ENCODE data around the gene CXXC5. TPM values are rescaled to one million over a fixed set of nuclear protein-coding genes. Genes with fewer than 3 reads are reported as not detected.

Gene CXXC5
- total and polyA plus RNA-seq, 9 of the 15 experiments (the other 6 are each of a cell fraction or from before 2014, with no cell fraction given), result 1.9 to 123 (median 45.8) TPM

- no peak for TF ChIP-seq PREB (CRISPR knock-in tag; IDR thresholded peaks at IDR 0.05)
- TF ChIP-seq MAZ (CRISPR knock-in tag; conservative IDR thresholded peaks at IDR 0.05 in 1 of 2, IDR thresholded peaks at IDR 0.05 in 1 of 2), result peak; percentile 18 to 73; a peak in 3 of 4 replicates
- TF ChIP-seq KAT7 (CRISPR knock-in tag; IDR thresholded peaks at IDR 0.05; ENCODE audit: borderline replicate concordance), result peak; percentile 78; the same call in 1 of the 2 replicates
- no peak for TF ChIP-seq GTF2E2 (tag; IDR thresholded peaks at IDR 0.05)
- TF ChIP-seq THAP12 (CRISPR knock-in tag; IDR thresholded peaks at IDR 0.05), result peak; percentile 55; the same call in 1 of the 2 replicates
- 0 out of 2 replicates have a peak, but pooled peaks have one; percentile 55 for TF ChIP-seq LCOR (CRISPR knock-in tag; IDR thresholded peaks at IDR 0.05)
- TF ChIP-seq, protein P1, sequence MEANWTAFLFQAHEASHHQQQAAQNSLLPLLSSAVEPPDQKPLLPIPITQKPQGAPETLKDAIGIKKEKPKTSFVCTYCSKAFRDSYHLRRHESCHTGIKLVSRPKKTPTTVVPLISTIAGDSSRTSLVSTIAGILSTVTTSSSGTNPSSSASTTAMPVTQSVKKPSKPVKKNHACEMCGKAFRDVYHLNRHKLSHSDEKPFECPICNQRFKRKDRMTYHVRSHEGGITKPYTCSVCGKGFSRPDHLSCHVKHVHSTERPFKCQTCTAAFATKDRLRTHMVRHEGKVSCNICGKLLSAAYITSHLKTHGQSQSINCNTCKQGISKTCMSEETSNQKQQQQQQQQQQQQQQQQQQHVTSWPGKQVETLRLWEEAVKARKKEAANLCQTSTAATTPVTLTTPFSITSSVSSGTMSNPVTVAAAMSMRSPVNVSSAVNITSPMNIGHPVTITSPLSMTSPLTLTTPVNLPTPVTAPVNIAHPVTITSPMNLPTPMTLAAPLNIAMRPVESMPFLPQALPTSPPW (CRISPR knock-in tag; IDR thresholded peaks at IDR 0.05), result peak; percentile 8; the same call in 1 of the 2 replicates
- no peak for TF ChIP-seq CREB3 (tag; conservative IDR thresholded peaks at IDR 0.05; ENCODE audit: low read depth)
- TF ChIP-seq, protein P2, sequence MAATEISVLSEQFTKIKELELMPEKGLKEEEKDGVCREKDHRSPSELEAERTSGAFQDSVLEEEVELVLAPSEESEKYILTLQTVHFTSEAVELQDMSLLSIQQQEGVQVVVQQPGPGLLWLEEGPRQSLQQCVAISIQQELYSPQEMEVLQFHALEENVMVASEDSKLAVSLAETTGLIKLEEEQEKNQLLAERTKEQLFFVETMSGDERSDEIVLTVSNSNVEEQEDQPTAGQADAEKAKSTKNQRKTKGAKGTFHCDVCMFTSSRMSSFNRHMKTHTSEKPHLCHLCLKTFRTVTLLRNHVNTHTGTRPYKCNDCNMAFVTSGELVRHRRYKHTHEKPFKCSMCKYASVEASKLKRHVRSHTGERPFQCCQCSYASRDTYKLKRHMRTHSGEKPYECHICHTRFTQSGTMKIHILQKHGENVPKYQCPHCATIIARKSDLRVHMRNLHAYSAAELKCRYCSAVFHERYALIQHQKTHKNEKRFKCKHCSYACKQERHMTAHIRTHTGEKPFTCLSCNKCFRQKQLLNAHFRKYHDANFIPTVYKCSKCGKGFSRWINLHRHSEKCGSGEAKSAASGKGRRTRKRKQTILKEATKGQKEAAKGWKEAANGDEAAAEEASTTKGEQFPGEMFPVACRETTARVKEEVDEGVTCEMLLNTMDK (IDR thresholded peaks at IDR 0.05; ENCODE audit: borderline replicate concordance, insufficient read depth, low read depth, low read length, poor library complexity, severe bottlenecking), result peak; percentile 2
- TF ChIP-seq CXXC5 (CRISPR knock-in tag; IDR thresholded peaks at IDR 0.05), result peak; percentile 77
Observed at GRCh38 chr5:139689631-139690063, 41.5 kb downstream of the CXXC5 start (continued).

All from K562 (cell line).